H1 (cell line): Measurements from ENCODE around the gene SLC23A2. TPM values are rescaled to one million over a fixed set of nuclear protein-coding genes. Genes with fewer than 3 reads are reported as not detected.

Experiments used
- CTCF ChIA-PET: fragments of 300-600 bp; sonication (Branson Sonifier 250); formaldehyde crosslinking; loops from one replicate; lab custom pipeline; 2021; ENCODE audit not compliant: partially characterized antibody; lab: Charles Lee
- POLR2A ChIA-PET: fragments of 300-600 bp; sonication (Branson Sonifier 250); formaldehyde crosslinking; loops from one replicate; lab custom pipeline; 2021; ENCODE audit warnings: inconsistent platforms; ENCODE audit not compliant: partially characterized antibody; lab: Charles Lee
- DNase-seq, 2 experiments: peaks; one replicate each; pipeline versions ENCODE4 v3.0.0 to v3.0.0-alpha.2; 2010 to 2022; ENCODE audit warnings: low spot score in 2 of 2, low read depth in 1 of 2, mixed read lengths in 1 of 2
- FAIRE-seq: peaks from 2 replicates; lab custom pipeline; 2011; peaks lifted over from hg19 to GRCh38; lab: Jason Lieb, UNC
- H2AFZ ChIP-seq: 2 replicates; pipeline ENCODE4 v1.8.1; 2012; ENCODE audit warnings: low read length, inconsistent platforms
- H2AK5ac ChIP-seq: 2 replicates; pipeline ENCODE4 v1.6.1; 2013; ENCODE audit warnings: low read depth, low read length
- H2BK120ac ChIP-seq: replicated peaks from 2 replicates; pipeline ENCODE3; 2013; ENCODE audit warnings: low read depth, low read length, inconsistent platforms
- H2BK12ac ChIP-seq: 2 replicates; pipeline ENCODE4 v1.6.1; 2013; ENCODE audit warnings: low read depth, low read length
- H2BK15ac ChIP-seq: 2 replicates; pipeline ENCODE4 v1.6.1; 2013; ENCODE audit warnings: low read length
- H2BK20ac ChIP-seq: 2 replicates; pipeline ENCODE4 v1.6.1; 2013; ENCODE audit warnings: low read length
- H2BK5ac ChIP-seq: 2 replicates; pipeline ENCODE4 v1.6.1; 2013; ENCODE audit warnings: low read depth, low read length
- H3K14ac ChIP-seq: 2 replicates; pipeline ENCODE4 v1.6.1; 2013; ENCODE audit warnings: inconsistent platforms; ENCODE audit not compliant: insufficient read length
- H3K18ac ChIP-seq: 2 replicates; pipeline ENCODE4 v1.6.1; 2013; ENCODE audit warnings: low read length; ENCODE audit errors: extremely low read depth
- H3K23ac ChIP-seq: 2 replicates; pipeline ENCODE4 v1.6.1; 2013; ENCODE audit warnings: inconsistent platforms; ENCODE audit not compliant: insufficient read length
- H3K23me2 ChIP-seq: 2 replicates; pipeline ENCODE4 v1.6.1; 2013; ENCODE audit warnings: low read depth, low read length
- H3K27ac ChIP-seq: 2 replicates; pipeline ENCODE4 v1.6.1; 2011; ENCODE audit warnings: low read depth, low read length, inconsistent platforms
- H3K27me3 ChIP-seq, 4 experiments: replicated peaks in 1 of 4; 1 replicate in 1 of 4; 2 replicates in 3 of 4; pipeline versions ENCODE4 v1.6.1 to v1.8.1; 2011 to 2013; ENCODE audit warnings: low read length in 3 of 4, mild to moderate bottlenecking in 3 of 4, inconsistent platforms in 2 of 4, mixed read lengths in 2 of 4, moderate library complexity in 1 of 4; ENCODE audit not compliant: control insufficient read depth in 3 of 4, insufficient read depth in 3 of 4; ENCODE audit errors: extremely low read depth in 1 of 4
- H3K36me3 ChIP-seq, 4 experiments: 2 replicates each; pipeline versions ENCODE4 v1.6.1 to v1.8.1; 2011 to 2013; ENCODE audit warnings: mild to moderate bottlenecking in 4 of 4, low read length in 3 of 4, moderate library complexity in 2 of 4, control low read depth in 1 of 4, inconsistent platforms in 1 of 4; ENCODE audit not compliant: insufficient read depth in 4 of 4, control insufficient read depth in 2 of 4
- H3K4ac ChIP-seq: replicated peaks from 2 replicates; pipeline ENCODE3; 2013; ENCODE audit warnings: low read length, low read depth, mixed read lengths, inconsistent platforms; ENCODE audit not compliant: insufficient read length
- H3K4me1 ChIP-seq, 4 experiments: replicated peaks in 1 of 4; 1 replicate in 1 of 4; 2 replicates in 3 of 4; pipeline versions ENCODE4 v1.6.1 to v1.8.1; 2011 to 2013; ENCODE audit warnings: low read length in 3 of 4, inconsistent platforms in 2 of 4, mixed read lengths in 1 of 4; ENCODE audit not compliant: insufficient read depth in 4 of 4, control insufficient read depth in 3 of 4
- H3K4me2 ChIP-seq, 2 experiments: 2 replicates each; pipeline versions ENCODE4 v1.6.1 to v1.8.1; 2011 to 2013; ENCODE audit warnings: low read depth in 2 of 2, low read length in 2 of 2, control low read depth in 1 of 2, inconsistent platforms in 1 of 2, mild to moderate bottlenecking in 1 of 2; ENCODE audit not compliant: insufficient read depth in 1 of 2
- H3K4me3 ChIP-seq, 4 experiments: fragments of 200-600, 300-600 bp in 1 of 4; sonication (generic), shearing (Covaris generic), sonication (Bioruptor Twin) in 1 of 4; 2 replicates each; pipeline versions ENCODE4 v1.5.1 to v1.8.1; 2011 to 2016; ENCODE audit warnings: low read length in 4 of 4, low read depth in 3 of 4, control low read depth in 2 of 4, inconsistent platforms in 2 of 4, mild to moderate bottlenecking in 2 of 4, mixed read lengths in 1 of 4, moderate library complexity in 1 of 4; ENCODE audit not compliant: insufficient read depth in 2 of 4; ENCODE audit errors: extremely low read depth in 1 of 4
- H3K56ac ChIP-seq: replicated peaks from 2 replicates; pipeline ENCODE3; 2013; ENCODE audit warnings: low read depth, mild to moderate bottlenecking, mixed read lengths, low read length, inconsistent platforms; ENCODE audit not compliant: insufficient read length
- H3K79me1 ChIP-seq: 2 replicates; pipeline ENCODE4 v1.6.1; 2013; ENCODE audit warnings: low read depth, low read length, control low read depth
- H3K79me2 ChIP-seq, 2 experiments: 2 replicates each; pipeline versions ENCODE4 v1.6.1 to v1.8.1; 2012 to 2013; ENCODE audit warnings: low read length in 2 of 2, mild to moderate bottlenecking in 2 of 2, inconsistent platforms in 1 of 2; ENCODE audit not compliant: insufficient read depth in 2 of 2, control insufficient read depth in 1 of 2
- H3K9ac ChIP-seq, 4 experiments: replicated peaks in 1 of 4; 1 replicate in 1 of 4; 2 replicates in 3 of 4; pipeline versions ENCODE4 v1.6.1 to v1.8.1; 2011 to 2013; ENCODE audit warnings: low read depth in 3 of 4, low read length in 3 of 4, control low read depth in 2 of 4, mild to moderate bottlenecking in 2 of 4, moderate library complexity in 2 of 4, inconsistent platforms in 1 of 4; ENCODE audit errors: extremely low read depth in 1 of 4
- H3K9me3 ChIP-seq, 2 experiments: 2 replicates each; pipeline versions ENCODE4 v1.6.1 to v1.8.1; 2012 to 2013; ENCODE audit warnings: mild to moderate bottlenecking in 2 of 2, moderate library complexity in 2 of 2, control low read depth in 1 of 2, inconsistent platforms in 1 of 2, low read depth in 1 of 2, low read length in 1 of 2, mixed read lengths in 1 of 2; ENCODE audit not compliant: insufficient read depth in 2 of 2
- H4K20me1 ChIP-seq, 2 experiments: replicated peaks in 1 of 2; 2 replicates each; pipeline versions ENCODE3 to v1.8.1; 2011 to 2013; ENCODE audit warnings: inconsistent platforms in 2 of 2, low read length in 2 of 2, mild to moderate bottlenecking in 1 of 2; ENCODE audit not compliant: insufficient read depth in 2 of 2, control insufficient read depth in 1 of 2
- H4K5ac ChIP-seq: 2 replicates; pipeline ENCODE4 v1.6.1; 2013; ENCODE audit warnings: low read length, low read depth, mixed read lengths, inconsistent platforms; ENCODE audit not compliant: insufficient read length
- H4K8ac ChIP-seq: 2 replicates; pipeline ENCODE4 v1.8.0; 2013; ENCODE audit warnings: mild to moderate bottlenecking, moderate library complexity, low read length, inconsistent platforms; ENCODE audit not compliant: insufficient read depth; ENCODE audit errors: extremely low read depth
- H4K91ac ChIP-seq: replicated peaks from 2 replicates; pipeline ENCODE3; 2013; ENCODE audit warnings: low read length, mixed read lengths, inconsistent platforms; ENCODE audit not compliant: insufficient read length
- CHD2 ChIP-seq: IDR thresholded peaks from 2 replicates; pipeline ENCODE4 v1.6.1; 2012; ENCODE audit warnings: low read length, improper control_type of control experiment
- KDM5A ChIP-seq: fragments of 200-600 bp; IDR thresholded peaks from 2 replicates; pipeline ENCODE4 v1.7.1; 2012; ENCODE audit warnings: mild to moderate bottlenecking, low read length, inconsistent platforms, mixed read lengths
- SIN3A ChIP-seq, 2 experiments: IDR thresholded peaks in 1 of 2; conservative IDR thresholded peaks in 1 of 2; 2 replicates each; pipeline ENCODE4 v1.6.1; 2011 to 2012; ENCODE audit warnings: low read length in 2 of 2, improper control_type of control experiment in 1 of 2, low read depth in 1 of 2, mild to moderate bottlenecking in 1 of 2
- WGBS, 2 experiments: shearing (Covaris generic) in 1 of 2; methylation state at CpG; one replicate each; pipeline versions ENCODE4 v1.1.6 to v1.1.7; 2013 to 2015; ENCODE audit warnings: low lambda C conversion rate in 2 of 2, mixed read lengths in 2 of 2, inconsistent platforms in 1 of 2, low coverage in 1 of 2, missing lambda C conversion rate in 1 of 2; ENCODE audit not compliant: insufficient replicate concordance in 2 of 2, insufficient coverage in 1 of 2, insufficient read length in 1 of 2; ENCODE audit errors: extremely low coverage in 1 of 2, missing lambda C conversion rate in 1 of 2; 5-methylcytosine and 5-hydroxymethylcytosine counted together
- polyA plus RNA-seq, 7 experiments: library from polyadenylated mRNA; depleted of rRNA in 3 of 7; stranded (reverse) in 5 of 7; unstranded in 2 of 7; fragments of >200 nt in 5 of 7; fragments of 200-250 nt in 2 of 7; gene quantifications; 1 replicate in 5 of 7; 2 replicates in 1 of 7; 4 replicates in 1 of 7; pipeline versions ENCODE4 v1.2.1 to v1.2.3, GENCODE V29; 2011 to 2013; ENCODE audit warnings: missing spikeins in 2 of 7, mixed read lengths in 2 of 7
- total RNA-seq: library from RNA; stranded (reverse); fragmentation: NEBNext Ultra II Directional; extraction: Animal tissue kit (Norgen Biotek cat#: 25700); gene quantifications from 2 replicates; pipeline ENCODE4 v1.2.1, GENCODE V29; 2021

The SLC23A2 gene
- total and polyA plus RNA-seq, 2 of the 8 experiments (the other 6 are each of a cell fraction or from before 2014, with no cell fraction given): 17.0 to 18.6 TPM

DNA sequence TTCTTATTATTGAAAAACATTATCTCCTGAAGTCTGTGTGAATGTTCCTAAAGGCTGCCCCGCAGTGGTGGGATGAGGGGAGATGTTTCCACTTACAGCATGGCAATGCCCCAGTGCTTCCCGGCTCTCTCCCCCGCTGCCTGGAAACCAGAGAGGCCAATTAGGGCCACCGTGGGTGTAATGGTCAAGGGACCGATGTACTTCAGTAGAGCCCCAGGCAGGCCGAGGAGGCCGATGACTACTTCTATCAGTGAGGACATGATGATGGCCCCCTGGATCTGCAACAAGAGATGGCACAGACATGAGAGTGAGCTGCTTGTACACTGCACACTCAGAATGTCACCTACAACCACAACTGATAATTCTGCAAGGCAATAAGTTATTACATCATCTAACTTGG, 117.8 kb downstream of the SLC23A2 start:
- H3K56ac ChIP-seq: no peak overlapping the region
- H2BK120ac ChIP-seq: no peak overlapping the region
- H3K4me3 ChIP-seq: no peak overlapping the region
- H2BK5ac ChIP-seq: no peak overlapping the region
- H3K4me2 ChIP-seq: no peak overlapping the region
- no peaks in the 10 kb centered on the region for H3K79me2 ChIP-seq
- no peak overlapping the region for H3K27ac ChIP-seq
- H4K91ac ChIP-seq: no peak overlapping the region
- no peak overlapping the region for H3K4ac ChIP-seq
- no peak overlapping the region for H2AFZ ChIP-seq
- 86% methylated on average over 7 of the region's 7 CpGs; no CpG with 5 or more reads in 1 of the 2 experiments for WGBS, 2 experiments
- H2BK12ac ChIP-seq: no peak overlapping the region
- H2BK20ac ChIP-seq: no peak overlapping the region
- no peak overlapping the region for H3K14ac ChIP-seq
- no peaks in the 10 kb centered on the region; a peak in 1 of 8 replicates for H3K36me3 ChIP-seq
- H4K20me1 ChIP-seq: no peaks in the 10 kb centered on the region
- no peak overlapping the region for H2AK5ac ChIP-seq
- no peak for DNase-seq
- TF ChIP-seq CHD2: no peak
- no peak for TF ChIP-seq SIN3A (conservative IDR thresholded peaks at IDR 0.05 in 1 of 2, IDR thresholded peaks at IDR 0.05 in 1 of 2; ENCODE audit: low read depth in 1 of 2, low read length in 2 of 2)
- TF ChIP-seq KDM5A: no peak
- H3K9ac ChIP-seq: no peak overlapping the region
- no peaks in the 10 kb centered on the region for H3K9me3 ChIP-seq
- H3K18ac ChIP-seq: no peak overlapping the region
- CTCF ChIA-PET: interaction anchor here (1.0 to 1.1 kb wide), 2 partner anchors 73 to 124 kb away, joined by 3 to 4 read pairs; no protein-coding TSS in a partner anchor
- H4K5ac ChIP-seq: no peak overlapping the region
- H3K27me3 ChIP-seq: no peaks in the 10 kb centered on the region
- H2BK15ac ChIP-seq: no peak overlapping the region
- no peak overlapping the region for H4K8ac ChIP-seq
- no peak for FAIRE-seq
- H3K23ac ChIP-seq: no peak overlapping the region
- POLR2A ChIA-PET: interaction anchor here (1.0 kb wide), 1 partner anchor 17 kb away, joined by 3 read pairs; no protein-coding TSS in a partner anchor
- no peaks in the 10 kb centered on the region for H3K79me1 ChIP-seq
- no peaks in the 10 kb centered on the region for H3K4me1 ChIP-seq
- H3K23me2 ChIP-seq: no peaks in the 10 kb centered on the region
